Measurements from ENCODE around the gene PRR20G.

PRR20G gene

GRCh38 chr3:127274200-127274760, 13.6 kb downstream of the PRR20G start:
- TF ChIP-seq ZFP3 (CRISPR knock-in tag; IDR thresholded peaks at IDR 0.05) (no peak), SNAI2 (CRISPR knock-in tag; IDR thresholded peaks at IDR 0.05) (no peak), POU6F1 (CRISPR knock-in tag; IDR thresholded peaks at IDR 0.05; ENCODE audit: borderline replicate concordance, low read depth) (no peak), ZNF565 (CRISPR knock-in tag; conservative IDR thresholded peaks at IDR 0.05; ENCODE audit: low read depth) (no peak), BACH2 (CRISPR knock-in tag; IDR thresholded peaks at IDR 0.05; ENCODE audit: borderline replicate concordance) (no peak), ISL1 (CRISPR knock-in tag; IDR thresholded peaks at IDR 0.05) (no peak), ZNF8 (CRISPR knock-in tag; IDR thresholded peaks at IDR 0.05) (no peak), OSR1 (CRISPR knock-in tag; IDR thresholded peaks at IDR 0.05) (no peak), CREB5 (CRISPR knock-in tag; IDR thresholded peaks at IDR 0.05; ENCODE audit: low read depth) (no peak), PATZ1 (CRISPR knock-in tag; IDR thresholded peaks at IDR 0.05; ENCODE audit: borderline replicate concordance) (no peak), CSDC2 (CRISPR knock-in tag; IDR thresholded peaks at IDR 0.05) (no peak), CSRNP3 (CRISPR knock-in tag; IDR thresholded peaks at IDR 0.05) (no peak), ARNTL (CRISPR knock-in tag; IDR thresholded peaks at IDR 0.05; ENCODE audit: borderline replicate concordance, low read depth) (no peak), ESRRG (CRISPR knock-in tag; IDR thresholded peaks at IDR 0.05) (no peak), PPARA (CRISPR knock-in tag; IDR thresholded peaks at IDR 0.05; ENCODE audit: borderline replicate concordance) (no peak), TSHZ2 (CRISPR knock-in tag; IDR thresholded peaks at IDR 0.05) (no peak), TOX (CRISPR knock-in tag; IDR thresholded peaks at IDR 0.05; ENCODE audit: borderline replicate concordance) (no peak)
- ATAC-seq: no peak

GRCh38 chr3:127273206-127273605, 14.6 kb downstream of the PRR20G start:
- no peak for ATAC-seq
- no peak for TF ChIP-seq ZFP3 (CRISPR knock-in tag; IDR thresholded peaks at IDR 0.05)

- TF ChIP-seq GLIS3 (CRISPR knock-in tag; IDR thresholded peaks at IDR 0.05) (no peak), TSHZ2 (CRISPR knock-in tag; IDR thresholded peaks at IDR 0.05) (no peak), SNAI2 (CRISPR knock-in tag; IDR thresholded peaks at IDR 0.05) (no peak), CREB5 (CRISPR knock-in tag; IDR thresholded peaks at IDR 0.05; ENCODE audit: low read depth) (no peak), ZC3H10 (CRISPR knock-in tag; IDR thresholded peaks at IDR 0.05) (no peak), ZNF8 (CRISPR knock-in tag; IDR thresholded peaks at IDR 0.05) (no peak), ARNTL (CRISPR knock-in tag; IDR thresholded peaks at IDR 0.05; ENCODE audit: borderline replicate concordance, low read depth) (no peak), PATZ1 (CRISPR knock-in tag; IDR thresholded peaks at IDR 0.05; ENCODE audit: borderline replicate concordance) (no peak)
- ATAC-seq: no peak
Observed at GRCh38 chr3:127266186-127266585, 21.7 kb downstream of the PRR20G start.

Data from SK-N-SH treated with all-trans-retinoic acid at 6 μM for 48 hours (cell line).